Muscle of leg (tissue), 11 donors: ENCODE results near the gene MYOC. TPM values are rescaled to one million over a fixed set of nuclear protein-coding genes. Genes with fewer than 3 reads are reported as not detected.

Experiments
- DNase-seq: peaks from one replicate; pipeline ENCODE4 v3.0.0; 2013
- H3K27ac ChIP-seq: one replicate; pipeline ENCODE4 v1.5.1; 2013; ENCODE audit warnings: mild to moderate bottlenecking, low read length, control low read depth
- H3K27me3 ChIP-seq: one replicate; pipeline ENCODE4 v1.6.1; 2013; ENCODE audit warnings: low read length; ENCODE audit not compliant: control insufficient read depth, insufficient read depth
- H3K36me3 ChIP-seq: one replicate; pipeline ENCODE4 v1.6.1; 2013; ENCODE audit warnings: low read length; ENCODE audit not compliant: control insufficient read depth, insufficient read depth
- H3K4me1 ChIP-seq: one replicate; pipeline ENCODE4 v1.6.1; 2013; ENCODE audit warnings: low read length; ENCODE audit not compliant: control insufficient read depth, insufficient read depth
- H3K4me3 ChIP-seq: one replicate; pipeline ENCODE4 v1.5.1; 2013; ENCODE audit warnings: low read length, control low read depth
- H3K9me3 ChIP-seq: replicated peaks from 2 replicates; pipeline ENCODE4 v1.6.1; 2013; ENCODE audit warnings: low read depth, low read length; ENCODE audit not compliant: control insufficient read depth
- WGBS: methylation state at CpG from one replicate; pipeline ENCODE4 v1.1.5; 2013; ENCODE audit warnings: missing lambda C conversion rate; ENCODE audit not compliant: insufficient coverage; 5-methylcytosine and 5-hydroxymethylcytosine counted together
- polyA plus RNA-seq, 8 donors: library from polyadenylated mRNA; unstranded; fragments of 120-200 nt; gene quantifications; one replicate each; pipeline versions ENCODE4 v1.2.1 to v1.2.3, GENCODE V29; 2013; ENCODE audit warnings: inconsistent platforms in 1 of 8, low replicate concordance in 1 of 8; ENCODE audit not compliant: insufficient read length in 8 of 8, insufficient read depth in 1 of 8
- total RNA-seq: library from RNA; stranded (reverse); fragments of 120-200 nt; gene quantifications from one replicate; pipeline ENCODE4 v1.2.4, GENCODE V29; 2013

Gene MYOC
- total and polyA plus RNA-seq, 9 donors, result 1.6 to 9.7 (median 5.3) TPM

GRCh38 chr1:171590022-171590421 is 62.5 kb downstream of the MYOC start:
- Histone ChIP-seq H3K9me3 (no peaks in the 10 kb centered on the region), H3K36me3 (peaks cover 49% of the 10 kb centered on the region), H3K27ac (no peak overlapping the region), H3K27me3 (no peaks in the 10 kb centered on the region), H3K4me3 (no peak overlapping the region), H3K4me1 (no peaks in the 10 kb centered on the region)
- no CpG with 5 or more reads among the region's 1 CpG for WGBS
- DNase-seq, result no peak

- no peaks in the 10 kb centered on the region for H3K9me3 ChIP-seq
- H3K4me3 ChIP-seq, result no peak overlapping the region
- no peaks in the 10 kb centered on the region for H3K4me1 ChIP-seq
- no peaks in the 10 kb centered on the region for H3K27me3 ChIP-seq
- H3K27ac ChIP-seq, result no peak overlapping the region
- WGBS, result no CpG with 5 or more reads among the region's 2 CpGs
- peaks cover 56% of the 10 kb centered on the region for H3K36me3 ChIP-seq
- no peak for DNase-seq
These were observed 64.3 kb downstream of the MYOC start for GRCh38 chr1:171588230-171588629.

GRCh38 chr1:171585715-171586114 is 66.8 kb downstream of the MYOC start:
- no CpG with 5 or more reads among the region's 9 CpGs for WGBS
- no peaks in the 10 kb centered on the region for H3K9me3 ChIP-seq
- peaks cover 49% of the 10 kb centered on the region for H3K36me3 ChIP-seq
- no peaks in the 10 kb centered on the region for H3K27me3 ChIP-seq
- H3K4me1 ChIP-seq, result no peaks in the 10 kb centered on the region
- no peak for DNase-seq
- H3K27ac ChIP-seq, result no peak overlapping the region
- H3K4me3 ChIP-seq, result no peak overlapping the region

Other genes with a start within 250 kb of the MYOC start
- gene PRRC2C, start 167.2 kb downstream of the MYOC start, total RNA-seq, result 43.1 TPM
- 10 to 100 TPM; 52.5 to 82.0 (median 67.3) TPM for gene PRRC2C, start 167.2 kb downstream of the MYOC start, polyA plus RNA-seq
- not detected for gene MYOCOS, start 30.4 kb downstream of the MYOC start, total RNA-seq
- gene MYOCOS, start 30.4 kb downstream of the MYOC start, polyA plus RNA-seq, result under 1 TPM in 2 of 8 donors, not detected in 6; 0.14 to 0.16 TPM
- 5.5 TPM for gene VAMP4, start 89.4 kb upstream of the MYOC start, total RNA-seq
- gene VAMP4, start 89.4 kb upstream of the MYOC start, polyA plus RNA-seq, result 10 to 100 TPM in 3 of 8 donors, 1 to 10 TPM in 5; 7.7 to 11.7 (median 8.4) TPM
- 16.3 TPM for gene METTL13, start 129.0 kb upstream of the MYOC start, total RNA-seq
- gene METTL13, start 129.0 kb upstream of the MYOC start, polyA plus RNA-seq, result 10 to 100 TPM; 20.2 to 27.9 (median 23.5) TPM
- gene DNM3, start 188.8 kb upstream of the MYOC start, total RNA-seq, result 7.0 TPM
- gene DNM3, start 188.8 kb upstream of the MYOC start, polyA plus RNA-seq, result 1 to 10 TPM; 2.2 to 6.3 (median 3.9) TPM